Measurements from ENCODE around the gene PLEKHG7.
"Not testable (repeated sequence)": the region's sequence is repeated elsewhere in the genome, so short reads cannot be mapped to it uniquely, and the experiment has no call there.

The PLEKHG7 gene

GRCh38 chr12:92702754-92703679 lies at the start of gene PLEKHG7:
TSS of gene PLEKHG7 (plus strand) at chr12:92702989. CDS start at chr12:92706632, 3,643 bp downstream.
- DNase-seq, result no peak

- not testable (repeated sequence) for DNase-seq
Observed at GRCh38 chr12:92654256-92654655, 48.5 kb upstream of the PLEKHG7 start.

- DNase-seq, result no peak
Observed at GRCh38 chr12:92654929-92655328, 47.9 kb upstream of the PLEKHG7 start.

- no peak for DNase-seq
Observed at GRCh38 chr12:92656911-92657310, 45.9 kb upstream of the PLEKHG7 start.

- DNase-seq, result no peak
Observed at GRCh38 chr12:92657770-92658169, 45.0 kb upstream of the PLEKHG7 start.

- DNase-seq, result no peak
Observed at GRCh38 chr12:92658611-92659010, 44.2 kb upstream of the PLEKHG7 start.

GRCh38 chr12:92661269-92661668 lies 41.5 kb upstream of the PLEKHG7 start:
- no peak for DNase-seq

GRCh38 chr12:92665496-92665895 lies 37.3 kb upstream of the PLEKHG7 start:
- DNase-seq, result no peak

GRCh38 chr12:92668739-92669138 lies 34.0 kb upstream of the PLEKHG7 start:
- no peak for DNase-seq

- not testable (repeated sequence) for DNase-seq
Observed at GRCh38 chr12:92671524-92671923, 31.3 kb upstream of the PLEKHG7 start.

GRCh38 chr12:92673756-92674155 lies 29.0 kb upstream of the PLEKHG7 start:
- DNase-seq, result no peak

GRCh38 chr12:92674500-92674899 lies 28.3 kb upstream of the PLEKHG7 start:
- DNase-seq, result no peak

- no peak for DNase-seq
Observed at GRCh38 chr12:92675092-92675865, 27.5 kb upstream of the PLEKHG7 start.

- no peak for DNase-seq
Observed at GRCh38 chr12:92676710-92677109, 26.1 kb upstream of the PLEKHG7 start.

- DNase-seq, result no peak
Observed at GRCh38 chr12:92690601-92691000, 12.2 kb upstream of the PLEKHG7 start.

GRCh38 chr12:92695056-92695455 lies 7.7 kb upstream of the PLEKHG7 start:
- DNase-seq, result no peak

GRCh38 chr12:92695577-92695976 lies 7.2 kb upstream of the PLEKHG7 start:
- DNase-seq, result no peak

GRCh38 chr12:92696216-92696615 lies 6.6 kb upstream of the PLEKHG7 start:
- no peak for DNase-seq

GRCh38 chr12:92698474-92698873 lies 4.3 kb upstream of the PLEKHG7 start:
- no peak for DNase-seq

GRCh38 chr12:92701441-92701840 lies 1.3 kb upstream of the PLEKHG7 start:
- DNase-seq, result no peak

- no peak for DNase-seq
Observed at GRCh38 chr12:92703786-92704185, 997 bp downstream of the PLEKHG7 start.

- no peak for DNase-seq
Observed at GRCh38 chr12:92706594-92706993, 3.8 kb downstream of the PLEKHG7 start.

GRCh38 chr12:92707926-92708325 lies 5.1 kb downstream of the PLEKHG7 start:
- DNase-seq, result no peak

GRCh38 chr12:92715625-92716024 lies 12.8 kb downstream of the PLEKHG7 start:
- no peak for DNase-seq

Measured in CD4-positive, alpha-beta T cell treated with Interleukin-10 for 1 hour (primary cell).